Fibroblast of mammary gland (primary cell): Measurements from ENCODE around the gene TBK1.
A peak's percentile ranks its signal among the peaks of the same experiment; 100 is the strongest.

Experiments used
- DNase-seq: peaks from one replicate; pipeline ENCODE4 v3.0.0-alpha.2; 2010; ENCODE audit warnings: low read depth
- H3K4me3 ChIP-seq: 2 replicates; pipeline ENCODE4 v1.5.1; 2011; ENCODE audit warnings: low read depth, mild to moderate bottlenecking, low read length, moderate library complexity; ENCODE audit not compliant: control insufficient read depth
- CTCF ChIP-seq: conservative IDR thresholded peaks from 2 replicates; pipeline ENCODE4 v1.5.1; 2011; ENCODE audit warnings: low read depth, low read length, inconsistent platforms; ENCODE audit not compliant: control insufficient read depth, insufficient read depth

The TBK1 gene

GRCh38 chr12:64473176-64473575 lies 21.3 kb downstream of the TBK1 start:
- DNase-seq = no peak
- TF ChIP-seq CTCF = no peak

GRCh38 chr12:64475518-64475917 lies 23.6 kb downstream of the TBK1 start:
- H3K4me3 ChIP-seq = no peak overlapping the region
- no peak for TF ChIP-seq CTCF

More at GRCh38 chr12:64473176-64473575, 21.3 kb downstream of the TBK1 start:
- no peak overlapping the region for H3K4me3 ChIP-seq

GRCh38 chr12:64476844-64477243 lies 24.9 kb downstream of the TBK1 start:
- no peak overlapping the region for H3K4me3 ChIP-seq
- no peak for DNase-seq

More at GRCh38 chr12:64475518-64475917, 23.6 kb downstream of the TBK1 start:
- no peak for DNase-seq

GRCh38 chr12:64478661-64479060 lies 26.7 kb downstream of the TBK1 start:
- no peak overlapping the region for H3K4me3 ChIP-seq
- no peak for TF ChIP-seq CTCF
- no peak for DNase-seq

More at GRCh38 chr12:64476844-64477243, 24.9 kb downstream of the TBK1 start:
- no peak for TF ChIP-seq CTCF

- no peak overlapping the region for H3K4me3 ChIP-seq
- TF ChIP-seq CTCF = no peak
- DNase-seq = peak; percentile 72
Measured at GRCh38 chr12:64480148-64480547, 28.2 kb downstream of the TBK1 start.

- no peak overlapping the region for H3K4me3 ChIP-seq
- DNase-seq = no peak
- no peak for TF ChIP-seq CTCF
Measured at GRCh38 chr12:64486657-64487056, 34.7 kb downstream of the TBK1 start.

GRCh38 chr12:64491718-64492117 lies 39.8 kb downstream of the TBK1 start:
- H3K4me3 ChIP-seq = no peak overlapping the region
- no peak for TF ChIP-seq CTCF
- no peak for DNase-seq
